Stomach (tissue), 9 donors: Measurements from ENCODE around the gene FNDC3B. TPM values are rescaled to one million over a fixed set of nuclear protein-coding genes. Genes with fewer than 3 reads are reported as not detected.

ENCODE experiments used
- DNase-seq, 2 donors: peaks; one replicate each; pipeline versions ENCODE4 v3.0.0 to v3.0.0-alpha.2; 2013 to 2019
- H3K27ac ChIP-seq, 5 donors: fragments of 200-600 bp in 4 of 5; sonication (generic) in 4 of 5; one replicate each; pipeline ENCODE4 v1.5.1; 2013 to 2019; ENCODE audit warnings: mild to moderate bottlenecking in 1 of 5, moderate library complexity in 1 of 5
- H3K27me3 ChIP-seq, 3 donors: fragments of 200-600 bp; sonication (generic); one replicate each; pipeline ENCODE4 v1.5.1; 2017 to 2019; ENCODE audit warnings: mixed run types in 1 of 3
- H3K36me3 ChIP-seq, 4 donors: fragments of 200-600 bp; sonication (generic); 1 replicate in 3 of 4; 2 replicates in 1 of 4; pipeline ENCODE4 v1.5.1; 2016 to 2019
- H3K4me1 ChIP-seq, 4 donors: fragments of 200-600 bp; sonication (generic); one replicate each; pipeline ENCODE4 v1.5.1; 2016 to 2019
- H3K4me3 ChIP-seq, 4 donors: fragments of 200-600 bp; sonication (generic) in 3 of 4; one replicate each; pipeline ENCODE4 v1.5.1; 2016 to 2019; ENCODE audit warnings: mild to moderate bottlenecking in 1 of 4
- H3K9me3 ChIP-seq, 4 donors: fragments of 200-600 bp; sonication (generic); one replicate each; pipeline ENCODE4 v1.5.1; 2016 to 2019
- EP300 ChIP-seq: sonication (generic); formaldehyde crosslinking; IDR thresholded peaks from one replicate; pipeline ENCODE4 v1.6.1; 2017; ENCODE audit warnings: antibody characterized with exemption
- POLR2A ChIP-seq, 4 donors: fragments of 450-650 bp; IDR thresholded peaks; one replicate each; pipeline ENCODE4 v1.6.1; 2016; ENCODE audit warnings: antibody characterized with exemption in 4 of 4, control low read depth in 2 of 4, mild to moderate bottlenecking in 1 of 4, moderate library complexity in 1 of 4
- POLR2AphosphoS5 ChIP-seq, 3 donors: sonication (generic); formaldehyde crosslinking; IDR thresholded peaks; one replicate each; pipeline ENCODE4 v1.6.1; 2016; ENCODE audit warnings: antibody characterized with exemption in 3 of 3
- WGBS, 5 donors: extraction: QIAGEN DNeasy Blood & Tissue Kit in 3 of 5; methylation state at CpG; one replicate each; pipeline versions ENCODE4 v1.1.5 to v1.1.7; 2013 to 2018; 5-methylcytosine and 5-hydroxymethylcytosine counted together
- intact Hi-C: fragments of 100-400 bp; cut with DNase I; formaldehyde crosslinking; loops from one replicate; pipeline ENCODE4 v1.15.1; 2023; ENCODE audit warnings: low total_unique reads
- polyA plus RNA-seq, 3 donors: library from polyadenylated mRNA; stranded (reverse); fragments of 200-250 nt; gene quantifications; one replicate each; pipeline ENCODE4 v1.2.3, GENCODE V29; 2013
- total RNA-seq, 5 donors: library from RNA; depleted of rRNA; stranded (reverse); fragments of >200 nt; gene quantifications; one replicate each; pipeline versions ENCODE4 v1.1.0 to v1.2.3, GENCODE V29; 2014 to 2016
- TF ChIP-seq, protein P1 (sequence below), 7 experiments: fragments of 450-650 bp in 4 of 7; fragments of 200-600 bp in 3 of 7; sonication (generic) in 3 of 7; IDR thresholded peaks; one replicate each; pipeline ENCODE4 v1.5.1; 2016 to 2019; ENCODE audit warnings: antibody characterized with exemption in 7 of 7, control low read depth in 2 of 7, mild to moderate bottlenecking in 1 of 7
- donor health status: healthy with polysubstance abuse.
- donor health status: Bipolar disorder and iron deficiency.
- donor health status: healthy.

Gene FNDC3B
- total and polyA plus RNA-seq, 8 donors: 6.0 to 229 (median 53.7) TPM

DNA sequence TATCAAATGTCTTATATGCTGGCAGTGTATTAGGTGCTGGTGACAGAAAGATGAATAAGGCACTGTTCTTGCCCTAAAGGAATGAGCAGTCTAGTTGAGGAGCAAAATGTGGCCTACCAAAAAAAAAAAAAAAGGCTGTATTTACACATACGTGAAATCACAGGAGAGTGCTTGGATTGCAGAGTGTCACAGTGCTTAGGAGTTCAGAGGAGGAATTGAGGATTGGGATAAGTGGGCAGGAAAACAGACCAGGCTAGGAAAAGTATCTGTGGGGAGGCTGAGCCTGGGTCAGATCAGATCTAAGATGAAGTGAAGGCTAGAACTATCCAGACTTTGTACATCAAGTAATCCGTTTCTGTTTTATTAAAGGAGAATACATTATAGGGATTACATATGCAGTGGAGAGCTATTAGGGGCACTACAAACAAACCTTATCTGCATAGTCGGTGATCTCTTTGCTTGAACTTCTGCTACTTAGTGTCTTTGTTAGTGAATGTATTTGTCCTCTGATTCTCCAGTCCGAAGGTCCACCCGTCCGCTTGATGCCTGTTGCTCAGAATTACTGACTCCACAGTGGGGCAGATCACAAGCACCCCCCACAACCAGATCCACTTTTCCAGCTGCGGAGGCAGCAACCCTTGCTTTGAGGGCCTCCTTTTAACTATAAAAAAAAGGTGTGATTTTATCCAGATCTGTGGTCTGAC is 80.0 kb downstream of the FNDC3B start:
- peaks cover 11 to 38% (median 26%) of the 10 kb centered on the region in 4 donors for H3K36me3 ChIP-seq
- peak overlapping the region in 4 of 5 donors; percentile 11 to 46 (median 28) for H3K27ac ChIP-seq
- DNase-seq: no peak
- WGBS, 5 donors: 53 to 70% (median 61%) methylated on average over 7 of the region's 7 CpGs
- no peaks in the 10 kb centered on the region for H3K9me3 ChIP-seq
- intact Hi-C loops: no loop called here
- no peaks in the 10 kb centered on the region for H3K27me3 ChIP-seq
- no peak overlapping the region for H3K4me3 ChIP-seq
- peaks cover 0 to 79% (median 46%) of the 10 kb centered on the region in 4 donors for H3K4me1 ChIP-seq
- TF ChIP-seq EP300 (no peak), POLR2AphosphoS5 (IDR thresholded peaks at IDR 0.05) (no peak), POLR2A (IDR thresholded peaks at IDR 0.05) (no peak)
- TF ChIP-seq, protein P1, sequence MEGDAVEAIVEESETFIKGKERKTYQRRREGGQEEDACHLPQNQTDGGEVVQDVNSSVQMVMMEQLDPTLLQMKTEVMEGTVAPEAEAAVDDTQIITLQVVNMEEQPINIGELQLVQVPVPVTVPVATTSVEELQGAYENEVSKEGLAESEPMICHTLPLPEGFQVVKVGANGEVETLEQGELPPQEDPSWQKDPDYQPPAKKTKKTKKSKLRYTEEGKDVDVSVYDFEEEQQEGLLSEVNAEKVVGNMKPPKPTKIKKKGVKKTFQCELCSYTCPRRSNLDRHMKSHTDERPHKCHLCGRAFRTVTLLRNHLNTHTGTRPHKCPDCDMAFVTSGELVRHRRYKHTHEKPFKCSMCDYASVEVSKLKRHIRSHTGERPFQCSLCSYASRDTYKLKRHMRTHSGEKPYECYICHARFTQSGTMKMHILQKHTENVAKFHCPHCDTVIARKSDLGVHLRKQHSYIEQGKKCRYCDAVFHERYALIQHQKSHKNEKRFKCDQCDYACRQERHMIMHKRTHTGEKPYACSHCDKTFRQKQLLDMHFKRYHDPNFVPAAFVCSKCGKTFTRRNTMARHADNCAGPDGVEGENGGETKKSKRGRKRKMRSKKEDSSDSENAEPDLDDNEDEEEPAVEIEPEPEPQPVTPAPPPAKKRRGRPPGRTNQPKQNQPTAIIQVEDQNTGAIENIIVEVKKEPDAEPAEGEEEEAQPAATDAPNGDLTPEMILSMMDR (IDR thresholded peaks at IDR 0.05): no peak

GRCh38 chr3:172120912-172121311 is 81.5 kb downstream of the FNDC3B start:
- intact Hi-C loops: no loop called here
- WGBS, 5 donors: 51 to 81% (median 63%) methylated on average over 6 of the region's 6 CpGs
- DNase-seq: no peak

GRCh38 chr3:172121981-172122380 is 82.6 kb downstream of the FNDC3B start:
- H3K9me3 ChIP-seq: no peaks in the 10 kb centered on the region
- no peaks in the 10 kb centered on the region for H3K27me3 ChIP-seq
- no peak for DNase-seq
- peaks cover 21 to 92% (median 57%) of the 10 kb centered on the region in 4 donors for H3K4me1 ChIP-seq
- H3K27ac ChIP-seq: peak overlapping the region in 2 of 5 donors; percentile 24 to 87
- no peak overlapping the region for H3K4me3 ChIP-seq
- TF ChIP-seq EP300 (no peak), POLR2A (IDR thresholded peaks at IDR 0.05) (no peak), POLR2AphosphoS5 (IDR thresholded peaks at IDR 0.05) (no peak)
- TF ChIP-seq, protein P1 (IDR thresholded peaks at IDR 0.05): no peak
- WGBS, 5 donors: 47 to 67% (median 54%) methylated on average over 6 of the region's 6 CpGs
- intact Hi-C loops: no loop called here
- peaks cover 0 to 12% (median 3%) of the 10 kb centered on the region in 4 donors for H3K36me3 ChIP-seq

More at GRCh38 chr3:172120912-172121311, 81.5 kb downstream of the FNDC3B start:
- H3K4me3 ChIP-seq: no peak overlapping the region
- H3K9me3 ChIP-seq: no peaks in the 10 kb centered on the region
- H3K27me3 ChIP-seq: no peaks in the 10 kb centered on the region
- H3K36me3 ChIP-seq: peaks cover 1 to 23% (median 13%) of the 10 kb centered on the region in 4 donors
- peak overlapping the region in 3 of 5 donors; percentile 10 to 87 (median 24) for H3K27ac ChIP-seq
- peaks cover 13 to 82% (median 51%) of the 10 kb centered on the region in 4 donors for H3K4me1 ChIP-seq
- TF ChIP-seq POLR2A (IDR thresholded peaks at IDR 0.05) (no peak), EP300 (no peak), POLR2AphosphoS5 (IDR thresholded peaks at IDR 0.05) (no peak)
- TF ChIP-seq, protein P1 (IDR thresholded peaks at IDR 0.05): no peak

DNA sequence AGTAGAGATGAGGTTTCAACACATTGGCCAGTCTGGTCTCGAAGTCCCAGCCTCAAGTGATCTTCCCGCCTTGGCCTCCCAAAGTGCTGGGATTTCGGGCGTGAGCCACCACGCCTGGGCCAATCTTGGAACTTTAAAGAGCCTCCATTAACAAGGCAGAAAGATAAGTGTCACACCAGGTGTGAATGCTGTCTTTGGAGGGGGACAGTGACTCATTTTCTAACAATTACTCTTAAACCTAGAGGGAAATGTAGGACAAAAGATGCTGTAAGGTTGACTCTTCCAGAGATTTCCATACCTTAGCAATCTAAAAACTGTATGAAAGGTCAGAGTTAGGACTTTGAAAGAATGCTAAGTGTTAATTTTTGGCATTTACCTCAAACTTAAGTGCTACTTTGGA is 84.9 kb downstream of the FNDC3B start:
- Histone ChIP-seq H3K27ac (peak overlapping the region in 3 of 5 donors; percentile 76 to 87 (median 87)), H3K9me3 (no peaks in the 10 kb centered on the region), H3K4me3 (no peak overlapping the region), H3K4me1 (peaks cover 38 to 99% (median 73%) of the 10 kb centered on the region in 4 donors), H3K27me3 (no peaks in the 10 kb centered on the region), H3K36me3 (peaks cover 0 to 5% (median 2%) of the 10 kb centered on the region in 4 donors)
- TF ChIP-seq POLR2A (IDR thresholded peaks at IDR 0.05): no peak
- no peak for TF ChIP-seq POLR2AphosphoS5 (IDR thresholded peaks at IDR 0.05)
- TF ChIP-seq EP300: no peak
- TF ChIP-seq, protein P1 (IDR thresholded peaks at IDR 0.05): no peak
- DNase-seq: no peak
- 95 to 98% (median 98%) methylated on average over 5 of the region's 5 CpGs for WGBS, 5 donors
- intact Hi-C loops: no loop called here
